ENCODE measurements around the gene CC2D2B. TPM values are rescaled to one million over a fixed set of nuclear protein-coding genes. Genes with fewer than 3 reads are reported as not detected.

The CC2D2B gene
- total RNA-seq, 1 experiment from 2014 or later = 0.30 TPM

GRCh38 chr10:96061232-96061631, 153.5 kb downstream of the CC2D2B start:
- H3K9me2 ChIP-seq (replicated peaks; ENCODE audit: insufficient read depth, low read length) = no peaks in the 10 kb centered on the region
- no peak overlapping the region for H3K9ac ChIP-seq (ENCODE audit: low read length)
- no peak overlapping the region for H3K4me3 ChIP-seq (ENCODE audit: low read length)
- H3K36me3 ChIP-seq (ENCODE audit: insufficient read depth, low read length) = peaks cover 14% of the 10 kb centered on the region; the same call in 1 of the 2 replicates
- no peaks in the 10 kb centered on the region for H3K79me2 ChIP-seq (ENCODE audit: low read length)
- no peaks in the 10 kb centered on the region for H4K20me1 ChIP-seq (ENCODE audit: insufficient read depth, low read depth, low read length)
- no peak overlapping the region for H3K27ac ChIP-seq (ENCODE audit: low read length)
- no peak overlapping the region for H2AFZ ChIP-seq (ENCODE audit: low read length)
- no peaks in the 10 kb centered on the region for H3K4me1 ChIP-seq (ENCODE audit: low read length)
- H3K4me2 ChIP-seq (ENCODE audit: low read depth, low read length, poor library complexity, severe bottlenecking) = no peak overlapping the region
- DNase-seq = no peak
- H3K27me3 ChIP-seq (ENCODE audit: low read length) = no peaks in the 10 kb centered on the region
- no peaks in the 10 kb centered on the region for H3K9me3 ChIP-seq (ENCODE audit: low read length)

GRCh38 chr10:96072674-96073073, 164.9 kb downstream of the CC2D2B start:
- Histone ChIP-seq H3K36me3 (ENCODE audit: insufficient read depth, low read length) (no peaks in the 10 kb centered on the region), H3K4me3 (ENCODE audit: low read length) (no peak overlapping the region), H3K9me2 (replicated peaks; ENCODE audit: insufficient read depth, low read length) (no peaks in the 10 kb centered on the region), H3K27me3 (ENCODE audit: low read length) (no peaks in the 10 kb centered on the region), H2AFZ (ENCODE audit: low read length) (no peak overlapping the region), H3K4me2 (ENCODE audit: low read depth, low read length, poor library complexity, severe bottlenecking) (no peak overlapping the region), H3K27ac (ENCODE audit: low read length) (no peak overlapping the region), H3K9me3 (ENCODE audit: low read length) (no peaks in the 10 kb centered on the region), H3K4me1 (ENCODE audit: low read length) (no peaks in the 10 kb centered on the region), H4K20me1 (ENCODE audit: insufficient read depth, low read depth, low read length) (no peaks in the 10 kb centered on the region), H3K79me2 (ENCODE audit: low read length) (no peaks in the 10 kb centered on the region), H3K9ac (ENCODE audit: low read length) (no peak overlapping the region)
- DNase-seq = no peak

GRCh38 chr10:96073722-96074121, 165.9 kb downstream of the CC2D2B start:
- H3K9me3 ChIP-seq (ENCODE audit: low read length) = no peaks in the 10 kb centered on the region
- DNase-seq = no peak
- no peak overlapping the region for H2AFZ ChIP-seq (ENCODE audit: low read length)
- no peaks in the 10 kb centered on the region for H3K36me3 ChIP-seq (ENCODE audit: insufficient read depth, low read length)
- H3K4me2 ChIP-seq (ENCODE audit: low read depth, low read length, poor library complexity, severe bottlenecking) = no peak overlapping the region
- H3K27ac ChIP-seq (ENCODE audit: low read length) = no peak overlapping the region
- peaks cover 1% of the 10 kb centered on the region for H3K4me1 ChIP-seq (ENCODE audit: low read length)
- no peaks in the 10 kb centered on the region for H4K20me1 ChIP-seq (ENCODE audit: insufficient read depth, low read depth, low read length)
- H3K9ac ChIP-seq (ENCODE audit: low read length) = no peak overlapping the region
- no peaks in the 10 kb centered on the region for H3K9me2 ChIP-seq (replicated peaks; ENCODE audit: insufficient read depth, low read length)
- no peaks in the 10 kb centered on the region for H3K79me2 ChIP-seq (ENCODE audit: low read length)
- H3K27me3 ChIP-seq (ENCODE audit: low read length) = no peaks in the 10 kb centered on the region
- H3K4me3 ChIP-seq (ENCODE audit: low read length) = no peak overlapping the region

- Histone ChIP-seq H3K4me1 (ENCODE audit: low read length) (peaks cover 6% of the 10 kb centered on the region), H3K9me2 (replicated peaks; ENCODE audit: insufficient read depth, low read length) (no peaks in the 10 kb centered on the region), H3K9ac (ENCODE audit: low read length) (no peak overlapping the region), H3K27ac (ENCODE audit: low read length) (no peak overlapping the region), H3K27me3 (ENCODE audit: low read length) (no peaks in the 10 kb centered on the region), H3K4me3 (ENCODE audit: low read length) (no peak overlapping the region), H2AFZ (ENCODE audit: low read length) (no peak overlapping the region), H3K79me2 (ENCODE audit: low read length) (no peaks in the 10 kb centered on the region), H3K4me2 (ENCODE audit: low read depth, low read length, poor library complexity, severe bottlenecking) (no peak overlapping the region), H3K36me3 (ENCODE audit: insufficient read depth, low read length) (no peaks in the 10 kb centered on the region), H4K20me1 (ENCODE audit: insufficient read depth, low read depth, low read length) (no peaks in the 10 kb centered on the region), H3K9me3 (ENCODE audit: low read length) (no peaks in the 10 kb centered on the region)
- DNase-seq = no peak
Observed at GRCh38 chr10:96074776-96075175, 167.0 kb downstream of the CC2D2B start.

- Histone ChIP-seq H3K4me3 (ENCODE audit: low read length) (no peak overlapping the region), H3K27me3 (ENCODE audit: low read length) (no peaks in the 10 kb centered on the region), H3K9ac (ENCODE audit: low read length) (no peak overlapping the region), H3K4me1 (ENCODE audit: low read length) (peaks cover 6% of the 10 kb centered on the region), H4K20me1 (ENCODE audit: insufficient read depth, low read depth, low read length) (no peaks in the 10 kb centered on the region), H3K9me3 (ENCODE audit: low read length) (no peaks in the 10 kb centered on the region), H3K79me2 (ENCODE audit: low read length) (no peaks in the 10 kb centered on the region), H3K4me2 (ENCODE audit: low read depth, low read length, poor library complexity, severe bottlenecking) (no peak overlapping the region), H3K9me2 (replicated peaks; ENCODE audit: insufficient read depth, low read length) (no peaks in the 10 kb centered on the region), H2AFZ (ENCODE audit: low read length) (no peak overlapping the region), H3K36me3 (ENCODE audit: insufficient read depth, low read length) (no peaks in the 10 kb centered on the region), H3K27ac (ENCODE audit: low read length) (no peak overlapping the region)
- DNase-seq = no peak
Observed at GRCh38 chr10:96075977-96076376, 168.2 kb downstream of the CC2D2B start.

- H3K36me3 ChIP-seq (ENCODE audit: insufficient read depth, low read length) = no peaks in the 10 kb centered on the region
- no peak overlapping the region for H3K4me3 ChIP-seq (ENCODE audit: low read length)
- H2AFZ ChIP-seq (ENCODE audit: low read length) = no peak overlapping the region
- no peak overlapping the region for H3K27ac ChIP-seq (ENCODE audit: low read length)
- H3K9me2 ChIP-seq (replicated peaks; ENCODE audit: insufficient read depth, low read length) = no peaks in the 10 kb centered on the region
- H3K9me3 ChIP-seq (ENCODE audit: low read length) = no peaks in the 10 kb centered on the region
- no peaks in the 10 kb centered on the region for H4K20me1 ChIP-seq (ENCODE audit: insufficient read depth, low read depth, low read length)
- H3K4me2 ChIP-seq (ENCODE audit: low read depth, low read length, poor library complexity, severe bottlenecking) = no peak overlapping the region
- H3K79me2 ChIP-seq (ENCODE audit: low read length) = no peaks in the 10 kb centered on the region
- no peak overlapping the region for H3K9ac ChIP-seq (ENCODE audit: low read length)
- DNase-seq = no peak
- H3K27me3 ChIP-seq (ENCODE audit: low read length) = no peaks in the 10 kb centered on the region
- H3K4me1 ChIP-seq (ENCODE audit: low read length) = peaks cover 6% of the 10 kb centered on the region
Observed at GRCh38 chr10:96077156-96077555, 169.4 kb downstream of the CC2D2B start.

GRCh38 chr10:96082153-96082552, 174.4 kb downstream of the CC2D2B start:
- no peaks in the 10 kb centered on the region for H3K27me3 ChIP-seq (ENCODE audit: low read length)
- H3K4me1 ChIP-seq (ENCODE audit: low read length) = peaks cover 6% of the 10 kb centered on the region
- H3K9me2 ChIP-seq (replicated peaks; ENCODE audit: insufficient read depth, low read length) = no peaks in the 10 kb centered on the region
- H3K79me2 ChIP-seq (ENCODE audit: low read length) = no peaks in the 10 kb centered on the region
- no peaks in the 10 kb centered on the region for H4K20me1 ChIP-seq (ENCODE audit: insufficient read depth, low read depth, low read length)
- H3K9ac ChIP-seq (ENCODE audit: low read length) = no peak overlapping the region
- H3K9me3 ChIP-seq (ENCODE audit: low read length) = no peaks in the 10 kb centered on the region
- H3K4me3 ChIP-seq (ENCODE audit: low read length) = no peak overlapping the region
- no peaks in the 10 kb centered on the region for H3K36me3 ChIP-seq (ENCODE audit: insufficient read depth, low read length)
- H2AFZ ChIP-seq (ENCODE audit: low read length) = no peak overlapping the region
- DNase-seq = no peak
- no peak overlapping the region for H3K27ac ChIP-seq (ENCODE audit: low read length)
- H3K4me2 ChIP-seq (ENCODE audit: low read depth, low read length, poor library complexity, severe bottlenecking) = no peak overlapping the region
